NCI-H774 (cell line): ENCODE results near the gene PTGS1.
A peak's percentile ranks its signal among the peaks of the same experiment; 100 is the strongest.
"Not testable (repeated sequence)": the region's sequence is repeated elsewhere in the genome, so short reads cannot be mapped to it uniquely, and the experiment has no call there.

ENCODE experiments used
- DNase-seq: peaks from one replicate; lab custom pipeline; 2025; lab: John Stamatoyannopoulos, UW

Gene PTGS1

DNA sequence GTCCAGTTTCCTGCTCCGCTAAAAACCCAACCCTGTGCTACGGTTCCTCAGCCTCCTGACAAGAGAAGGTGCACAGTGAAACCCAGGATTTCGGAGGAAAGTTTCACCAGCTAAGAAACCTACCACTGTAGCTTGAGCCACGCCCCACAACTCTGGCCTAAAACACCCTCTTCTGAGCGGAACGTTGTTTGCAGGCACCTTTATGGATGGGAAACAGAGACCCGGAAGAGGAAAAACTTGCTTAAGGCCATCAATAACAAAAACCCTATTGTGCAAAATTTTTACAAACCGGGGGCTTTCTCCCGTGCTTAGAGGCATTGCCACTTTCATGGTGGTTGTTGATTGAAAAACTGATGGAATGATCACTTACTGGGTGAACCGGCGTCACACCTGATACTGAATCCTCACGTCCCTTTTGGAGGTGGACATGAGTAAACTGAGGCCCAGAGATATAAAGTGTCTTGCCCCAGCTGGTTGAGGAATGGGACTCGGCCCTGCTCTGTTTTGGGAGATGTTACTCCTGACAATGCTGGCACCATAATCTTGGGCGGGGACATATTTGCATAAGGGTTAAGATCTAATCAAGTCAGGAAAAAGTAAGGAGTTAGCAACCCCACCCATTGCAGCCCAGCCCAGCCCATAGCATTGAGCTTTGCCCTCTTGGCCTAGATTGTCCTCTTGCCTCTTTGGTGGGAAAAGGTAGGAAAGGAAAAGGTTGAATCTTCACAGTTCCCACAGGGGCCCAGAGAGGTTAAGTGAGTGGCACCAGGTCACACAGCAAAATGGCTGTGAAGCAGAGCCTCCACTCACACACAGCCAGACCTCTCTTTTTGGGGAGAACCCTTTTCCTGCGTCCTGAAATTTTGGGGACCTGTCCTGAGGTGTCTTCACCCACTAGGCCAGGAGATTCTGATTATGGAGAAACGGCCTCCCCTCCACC lies 23.2 kb upstream of the PTGS1 start:
- no peak for DNase-seq

DNA sequence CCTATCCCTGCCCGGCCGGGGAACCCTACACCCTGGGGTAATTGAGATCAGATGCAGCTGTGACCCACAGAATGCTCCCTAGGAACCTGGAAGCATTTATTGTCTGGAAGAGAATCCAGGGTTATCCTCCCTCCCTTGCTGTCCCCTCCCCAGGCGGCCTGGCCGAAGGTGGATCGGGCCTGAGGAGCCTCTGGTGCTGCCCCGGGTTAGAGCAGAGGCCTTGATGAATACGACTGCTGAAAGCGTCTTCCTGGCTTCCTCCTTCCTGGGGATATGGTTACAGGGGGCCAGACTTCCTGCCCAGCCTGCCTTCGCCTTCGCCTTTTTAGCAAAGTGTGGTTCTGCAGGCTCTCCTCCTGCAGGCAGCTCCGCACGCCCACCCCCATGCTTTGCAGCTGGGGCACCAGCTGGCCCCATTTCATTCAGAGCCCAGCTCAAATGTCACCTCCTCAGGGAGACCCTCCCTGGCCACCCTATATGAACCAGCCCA lies 22.5 kb upstream of the PTGS1 start:
- DNase-seq = no peak

DNA sequence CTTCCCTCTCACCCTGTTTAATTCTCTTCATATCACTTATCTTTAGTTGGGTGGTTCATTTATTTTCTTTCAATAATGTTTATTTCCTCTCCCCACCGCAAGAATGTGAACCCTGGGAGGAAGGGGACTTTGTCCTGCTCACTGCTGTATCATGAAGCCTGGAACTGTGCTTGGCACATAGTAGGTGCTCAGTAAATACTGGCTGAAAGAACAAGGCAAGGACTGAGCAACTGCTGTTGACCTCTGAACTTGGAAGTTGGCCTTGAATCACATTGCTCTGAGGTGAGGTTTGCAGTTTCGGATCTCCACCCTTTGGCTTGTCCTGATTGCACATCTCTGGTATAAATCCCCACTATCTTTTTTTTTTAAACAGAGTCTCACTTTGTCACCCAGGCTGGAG lies 22.0 kb upstream of the PTGS1 start:
- no peak for DNase-seq

DNA sequence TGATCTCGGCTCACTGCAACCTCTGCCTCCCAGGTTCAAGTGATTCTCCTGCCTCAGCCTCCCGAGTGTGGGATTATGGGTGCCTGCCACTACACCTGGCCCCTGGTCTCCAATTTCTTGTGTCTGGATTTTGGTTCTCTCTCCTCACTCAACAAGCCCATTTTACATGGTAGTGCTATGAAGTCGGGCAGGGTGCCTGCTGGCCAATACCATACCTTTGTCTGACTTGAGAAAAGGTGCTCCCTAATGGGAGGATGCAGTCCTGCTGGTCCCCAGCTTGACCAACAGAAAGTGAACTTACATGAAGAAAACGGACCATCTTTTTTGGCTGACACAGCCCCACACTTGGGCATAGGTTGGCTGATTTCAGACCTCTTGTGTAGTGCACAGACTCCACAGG lies 21.6 kb upstream of the PTGS1 start:
- DNase-seq = no peak

DNA sequence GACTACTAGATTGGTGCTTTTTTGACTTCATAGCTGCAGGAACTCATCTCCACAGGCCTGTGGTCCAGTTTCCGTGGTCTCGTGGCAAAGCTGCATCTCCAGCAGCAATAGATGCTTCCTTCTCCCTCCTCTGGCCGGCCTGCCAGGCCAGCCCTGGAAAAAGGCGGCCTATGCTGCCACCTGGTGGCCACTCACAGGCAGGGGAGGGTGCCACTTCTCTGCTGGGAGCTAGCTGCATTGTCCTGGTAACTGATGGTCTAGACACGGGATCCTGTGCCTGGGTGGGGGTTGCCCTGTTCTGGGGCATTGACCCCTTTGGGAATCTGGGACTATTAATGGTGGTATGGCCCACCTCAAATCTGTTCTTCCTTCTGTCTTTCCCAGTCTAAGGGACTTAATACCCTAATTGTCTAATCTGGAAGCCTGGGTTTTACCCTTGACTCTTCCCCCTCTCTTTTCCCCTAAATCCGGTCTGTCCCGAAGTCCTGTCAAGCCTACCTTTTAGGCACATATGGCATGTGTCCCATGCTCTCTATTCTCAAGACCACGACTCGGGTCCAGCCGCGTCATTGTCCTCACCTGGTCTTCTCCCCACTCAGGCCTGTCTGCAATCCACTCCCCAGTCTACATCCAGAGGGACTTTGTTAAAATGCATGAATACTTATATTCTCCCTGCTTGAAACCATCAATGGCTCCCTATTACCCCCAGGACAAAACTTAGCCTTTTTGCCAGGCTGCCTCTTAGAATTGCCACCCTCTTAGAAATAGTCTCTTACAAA lies 20.1 kb upstream of the PTGS1 start:
- peak; percentile 78 for DNase-seq

DNA sequence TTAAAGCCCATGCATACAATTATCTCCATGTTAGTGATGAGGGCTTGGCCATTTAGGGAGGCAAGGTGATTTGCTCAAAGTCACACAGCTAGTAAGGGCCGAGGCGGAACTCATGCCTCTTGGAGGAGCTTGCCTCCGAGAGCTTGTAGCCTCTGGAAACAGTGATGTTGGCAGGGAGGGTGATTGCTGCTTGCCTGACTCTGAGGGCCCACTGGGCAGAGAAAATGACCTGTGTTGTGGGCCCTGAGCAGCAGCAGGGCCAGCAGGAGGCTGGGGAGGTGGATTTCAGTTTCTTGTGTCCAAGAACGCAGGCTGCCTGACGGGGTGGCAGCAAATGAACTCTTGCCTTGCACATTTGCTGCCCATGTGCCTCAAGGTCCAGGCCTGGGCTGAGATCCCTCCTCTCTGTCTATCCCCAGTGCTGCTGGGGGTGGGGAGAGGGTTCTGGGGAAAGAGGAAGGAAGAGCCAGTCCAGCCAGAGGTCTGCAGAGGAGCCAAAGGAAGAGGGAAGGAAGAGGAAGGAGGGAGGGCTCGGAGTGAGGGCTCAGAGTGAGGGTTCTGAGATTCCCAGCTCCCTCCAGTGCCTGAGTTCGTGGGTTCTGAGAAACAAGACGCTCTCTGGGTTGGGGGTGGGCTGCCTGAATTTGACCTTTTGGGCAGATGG lies 16.2 kb upstream of the PTGS1 start:
- DNase-seq = no peak

DNA sequence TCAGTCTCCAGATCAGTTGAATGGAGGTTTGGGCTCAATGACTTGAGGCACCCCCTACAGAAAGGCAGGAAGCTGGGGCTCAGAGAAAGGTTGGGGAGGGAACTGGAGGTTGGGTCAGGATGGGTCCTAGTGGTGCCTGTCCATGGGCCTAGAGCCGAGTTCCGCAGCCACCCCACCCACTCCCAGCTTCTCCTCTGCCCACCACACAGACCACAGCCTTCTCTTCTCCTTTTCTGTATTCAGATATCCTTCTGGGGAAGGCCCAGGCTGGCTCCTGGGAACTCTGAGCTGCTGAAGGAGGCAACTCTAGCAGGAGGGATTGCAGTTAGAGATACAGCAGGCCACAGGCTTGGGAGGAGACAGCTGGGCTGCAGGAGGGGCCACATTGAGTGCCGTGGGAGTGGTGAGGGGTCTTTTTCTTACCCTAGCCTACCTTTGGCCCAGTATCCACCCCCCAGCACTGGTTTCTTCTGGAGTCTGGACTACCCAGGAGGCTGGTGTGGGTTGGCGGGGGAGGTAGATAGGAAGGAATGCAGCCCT lies 15.4 kb upstream of the PTGS1 start:
- no peak for DNase-seq

DNA sequence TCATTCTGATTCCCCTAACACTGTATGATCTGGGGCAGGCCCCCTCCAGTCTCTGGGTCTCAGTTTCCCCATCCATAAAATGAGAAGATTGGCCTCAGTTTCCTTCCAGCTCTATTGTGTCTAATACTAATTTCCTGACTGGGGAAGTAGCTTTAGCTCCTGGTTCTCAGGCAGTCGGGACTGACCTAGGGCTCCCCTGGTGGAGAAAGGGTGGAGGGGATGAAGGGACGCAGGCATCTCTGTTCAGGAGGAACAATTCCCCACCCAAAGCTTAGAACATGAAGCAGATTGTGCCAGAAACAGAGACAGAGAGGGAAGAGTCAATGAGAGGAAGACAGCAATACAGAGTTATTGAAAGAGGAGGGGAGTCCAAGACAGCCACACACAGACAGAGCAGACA lies 14.2 kb upstream of the PTGS1 start:
- DNase-seq = no peak

DNA sequence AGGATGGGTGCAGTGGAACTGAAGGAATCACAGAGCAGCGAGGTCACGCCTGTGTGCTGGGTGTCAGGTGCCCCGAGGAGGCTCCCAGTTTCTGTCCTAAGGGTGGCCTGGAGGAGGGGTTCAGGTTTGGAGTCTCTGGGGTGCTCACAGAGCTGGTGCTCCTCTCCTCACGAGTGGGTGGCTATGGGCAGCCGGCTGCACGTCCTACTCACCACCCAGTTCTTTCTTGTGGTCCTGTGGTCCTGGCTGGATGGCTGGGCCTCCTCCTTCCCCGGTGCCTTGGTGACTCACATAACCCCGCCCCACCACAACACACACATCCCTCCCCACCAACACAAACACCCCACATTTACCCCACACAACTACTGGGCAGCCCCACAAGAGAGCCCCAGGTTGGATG lies 9.9 kb upstream of the PTGS1 start:
- DNase-seq = no peak

DNA sequence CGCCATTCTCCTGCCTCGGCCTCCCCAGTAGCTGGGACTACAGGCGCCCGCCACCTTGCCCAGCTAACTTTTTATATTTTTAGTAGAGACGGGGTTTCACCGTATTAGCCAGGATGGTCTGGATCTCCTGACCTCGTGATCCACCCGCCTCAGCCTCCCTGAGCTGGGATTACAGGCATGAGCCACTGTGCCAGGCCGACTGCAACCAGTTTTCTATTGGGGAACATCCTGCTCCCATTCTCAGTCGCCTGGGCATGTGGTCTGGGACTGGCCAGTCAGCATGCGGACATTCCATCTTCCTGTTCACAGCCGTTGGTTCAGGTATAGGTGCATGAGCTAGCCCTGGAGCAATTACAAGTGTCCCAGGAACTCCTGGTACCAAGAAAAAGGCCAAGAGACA lies 7.7 kb upstream of the PTGS1 start:
- not testable (repeated sequence) for DNase-seq

DNA sequence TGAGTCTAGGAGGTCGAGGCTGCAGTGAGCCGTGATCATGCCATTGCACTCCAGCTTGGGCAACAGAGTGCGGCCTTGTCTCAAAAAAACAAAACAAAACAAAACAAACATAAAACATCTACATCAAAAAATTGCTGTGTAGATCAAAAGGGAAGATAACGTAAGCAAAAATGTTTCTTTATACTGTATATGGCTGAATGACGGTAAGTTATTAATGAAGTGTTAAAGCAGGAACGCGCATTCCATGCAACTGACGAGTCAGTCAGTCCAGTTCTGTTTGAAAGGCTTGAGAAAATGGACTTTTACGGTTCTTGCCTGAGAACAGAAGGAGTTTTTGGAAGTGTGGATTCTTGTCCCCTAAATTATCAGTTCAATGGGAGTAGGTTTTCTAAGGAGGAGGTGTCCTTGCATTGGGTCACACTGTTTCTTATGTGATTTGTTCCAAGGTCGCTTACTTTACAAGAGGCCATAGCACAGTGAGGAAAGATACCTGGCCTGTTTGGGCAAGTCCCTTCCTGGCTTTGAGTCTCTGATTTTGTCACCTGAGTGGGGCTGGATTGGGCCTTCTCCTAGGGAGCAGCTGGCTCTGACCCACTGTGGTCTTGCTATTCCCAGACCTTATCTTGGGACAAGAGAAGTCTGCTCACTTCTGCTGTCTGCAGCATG lies 6.6 kb upstream of the PTGS1 start:
- no peak for DNase-seq

DNA sequence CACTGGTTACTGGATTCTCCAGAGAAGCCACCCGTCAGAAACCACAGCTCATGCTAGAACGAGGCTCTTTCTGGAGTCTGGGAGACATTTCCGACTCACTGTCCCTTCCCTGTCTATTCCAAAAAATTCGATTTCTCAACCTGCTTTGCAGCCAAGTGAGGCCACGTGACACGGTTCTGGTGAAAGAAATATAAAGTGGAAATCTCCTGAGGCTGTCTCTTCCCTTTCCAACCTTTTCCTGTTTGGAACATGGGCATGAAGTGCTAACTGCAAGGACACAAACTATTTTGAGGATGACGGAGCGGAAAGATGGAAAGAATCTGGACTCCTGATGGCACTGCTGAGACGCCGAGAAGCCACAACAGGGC lies 6.1 kb upstream of the PTGS1 start:
- DNase-seq = no peak

DNA sequence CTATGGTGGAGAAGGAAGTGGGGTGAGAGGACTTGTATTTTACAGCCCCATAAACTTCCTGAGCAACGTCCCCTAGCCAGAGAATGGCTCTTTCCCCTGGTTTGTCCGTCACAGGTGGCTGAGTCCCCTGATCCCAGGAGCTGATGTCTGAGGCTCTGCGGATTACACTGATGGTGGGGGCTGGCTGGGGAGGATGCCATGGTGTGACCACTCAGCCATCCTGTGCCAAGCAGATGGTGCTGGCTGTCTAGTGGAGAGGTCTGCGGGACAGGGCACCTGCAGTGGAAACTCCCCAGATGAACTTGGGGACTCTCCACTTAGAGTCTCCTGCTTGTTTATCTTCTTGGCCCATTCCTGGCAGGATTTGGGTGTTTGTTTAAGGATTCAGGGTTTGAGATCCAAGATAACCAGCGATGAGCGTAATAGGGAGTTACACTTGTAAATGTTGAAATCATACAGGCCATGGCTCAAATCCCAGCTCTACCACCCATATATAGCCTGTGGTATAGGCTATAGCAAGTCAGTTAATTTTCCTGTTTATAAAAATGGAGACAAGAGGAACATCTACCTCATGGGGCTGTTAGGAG lies 4.7 kb upstream of the PTGS1 start:
- DNase-seq = no peak

DNA sequence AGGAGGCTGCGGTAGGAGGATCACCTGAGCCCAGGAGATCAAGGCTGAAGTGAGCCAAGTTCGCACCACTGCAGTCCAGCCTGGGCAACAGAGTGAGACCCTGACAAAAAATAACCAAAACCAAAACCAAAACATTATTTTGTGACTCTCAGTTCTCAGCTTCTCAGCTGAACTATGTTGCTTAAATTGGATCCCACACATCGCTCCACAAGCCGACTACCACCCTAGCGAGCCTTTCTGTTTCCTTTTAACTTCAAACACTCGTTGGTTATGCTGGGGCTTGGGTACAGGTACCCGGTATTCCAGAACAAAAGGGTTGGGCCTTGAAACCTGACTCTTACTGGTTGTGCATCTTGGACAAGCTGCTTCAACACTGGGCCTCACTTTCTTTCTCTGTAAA lies 3.8 kb upstream of the PTGS1 start:
- DNase-seq = no peak

DNA sequence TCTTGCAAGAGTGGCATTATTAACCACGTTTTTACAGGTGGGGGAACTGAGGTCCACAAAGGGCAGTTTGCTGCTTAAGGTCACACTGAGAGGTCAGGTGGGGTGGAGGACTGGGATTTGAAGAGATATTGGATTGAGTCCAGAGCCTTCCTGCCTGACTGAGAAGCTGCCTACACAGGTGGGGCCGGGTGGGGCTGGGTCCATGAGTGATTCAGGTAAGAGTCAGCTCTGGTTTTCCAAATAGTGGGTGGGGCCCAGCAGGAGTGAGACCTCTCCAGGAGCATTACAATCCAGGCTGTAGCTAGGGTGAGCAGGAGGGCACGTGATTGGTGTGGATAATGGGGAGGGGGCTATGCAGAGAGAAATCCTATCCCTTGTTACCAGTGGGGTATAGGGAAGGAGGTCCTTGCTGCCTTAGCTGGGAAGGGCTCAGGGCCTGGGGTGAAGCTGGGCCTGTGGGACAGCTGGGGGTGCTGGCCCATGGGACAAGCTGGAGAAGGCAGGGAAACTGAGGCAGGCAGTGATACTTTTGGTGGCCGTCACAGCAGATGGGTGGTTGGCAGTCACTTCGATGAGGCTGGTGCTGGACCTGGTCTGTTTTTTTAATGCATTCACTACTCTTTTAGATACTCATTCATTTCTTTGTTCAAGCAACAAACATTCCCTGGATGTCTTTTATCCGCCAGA lies 2.9 kb upstream of the PTGS1 start:
- no peak for DNase-seq

DNA sequence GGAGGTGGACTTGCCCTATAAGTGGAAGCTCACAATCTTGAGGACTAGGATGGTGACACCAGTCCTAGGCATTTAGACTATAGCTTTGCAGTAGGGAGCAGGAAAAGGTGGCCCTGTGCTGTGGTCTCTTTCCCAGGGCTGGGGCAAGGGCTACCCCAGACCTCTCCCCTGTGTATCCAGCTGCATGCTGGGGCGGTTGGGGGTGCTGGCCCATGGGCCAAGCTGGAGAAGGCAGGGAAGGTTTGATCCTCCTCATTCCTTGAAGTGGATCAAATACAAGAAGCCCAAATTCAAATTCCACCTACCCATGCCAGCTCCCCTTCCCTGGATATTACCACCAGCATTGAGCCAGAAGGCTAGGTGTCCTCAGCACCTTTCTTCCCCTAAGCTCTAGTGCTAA lies 2.2 kb upstream of the PTGS1 start:
- DNase-seq = no peak

DNA sequence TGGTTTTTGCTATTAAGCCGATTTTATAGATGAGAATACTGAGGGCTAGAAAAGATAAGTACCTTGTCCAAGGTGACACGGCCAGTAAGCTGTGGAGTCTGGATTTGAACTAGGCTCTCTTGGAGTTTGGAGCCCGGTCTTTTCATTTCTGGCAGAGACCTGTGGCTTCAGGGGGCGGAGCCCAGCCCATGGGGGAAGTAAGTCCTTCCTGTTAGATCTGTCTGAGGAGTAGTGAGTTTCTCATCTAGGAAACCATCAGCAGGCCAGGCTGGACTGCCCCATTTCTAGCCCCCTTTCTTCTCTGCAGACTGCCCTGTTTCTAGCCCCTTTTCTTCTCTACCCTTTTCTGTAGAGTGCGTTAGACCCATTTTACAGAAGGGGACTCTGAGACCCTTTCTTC lies 521 bp upstream of the PTGS1 start:
- no peak for DNase-seq

DNA sequence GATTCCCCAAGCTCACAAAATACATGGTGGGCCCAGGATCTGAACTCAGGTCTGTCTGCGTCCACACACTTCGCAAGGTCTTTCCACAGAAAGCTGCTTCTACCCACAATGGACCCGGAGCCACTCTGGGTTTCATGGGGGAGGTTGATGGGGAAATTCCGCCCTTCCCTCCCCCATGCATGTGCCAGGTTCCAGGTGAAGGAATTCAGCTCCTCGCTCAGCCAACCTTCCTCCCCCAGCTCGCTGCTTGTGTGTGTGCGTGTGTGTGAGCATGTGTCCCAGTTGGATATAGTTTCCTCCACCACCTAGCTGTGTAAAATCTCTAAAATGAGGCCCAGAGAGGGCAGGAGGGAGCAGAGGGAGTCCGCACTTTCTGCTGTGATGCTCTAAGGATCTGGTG lies 1.0 kb downstream of the PTGS1 start:
- no peak for DNase-seq

DNA sequence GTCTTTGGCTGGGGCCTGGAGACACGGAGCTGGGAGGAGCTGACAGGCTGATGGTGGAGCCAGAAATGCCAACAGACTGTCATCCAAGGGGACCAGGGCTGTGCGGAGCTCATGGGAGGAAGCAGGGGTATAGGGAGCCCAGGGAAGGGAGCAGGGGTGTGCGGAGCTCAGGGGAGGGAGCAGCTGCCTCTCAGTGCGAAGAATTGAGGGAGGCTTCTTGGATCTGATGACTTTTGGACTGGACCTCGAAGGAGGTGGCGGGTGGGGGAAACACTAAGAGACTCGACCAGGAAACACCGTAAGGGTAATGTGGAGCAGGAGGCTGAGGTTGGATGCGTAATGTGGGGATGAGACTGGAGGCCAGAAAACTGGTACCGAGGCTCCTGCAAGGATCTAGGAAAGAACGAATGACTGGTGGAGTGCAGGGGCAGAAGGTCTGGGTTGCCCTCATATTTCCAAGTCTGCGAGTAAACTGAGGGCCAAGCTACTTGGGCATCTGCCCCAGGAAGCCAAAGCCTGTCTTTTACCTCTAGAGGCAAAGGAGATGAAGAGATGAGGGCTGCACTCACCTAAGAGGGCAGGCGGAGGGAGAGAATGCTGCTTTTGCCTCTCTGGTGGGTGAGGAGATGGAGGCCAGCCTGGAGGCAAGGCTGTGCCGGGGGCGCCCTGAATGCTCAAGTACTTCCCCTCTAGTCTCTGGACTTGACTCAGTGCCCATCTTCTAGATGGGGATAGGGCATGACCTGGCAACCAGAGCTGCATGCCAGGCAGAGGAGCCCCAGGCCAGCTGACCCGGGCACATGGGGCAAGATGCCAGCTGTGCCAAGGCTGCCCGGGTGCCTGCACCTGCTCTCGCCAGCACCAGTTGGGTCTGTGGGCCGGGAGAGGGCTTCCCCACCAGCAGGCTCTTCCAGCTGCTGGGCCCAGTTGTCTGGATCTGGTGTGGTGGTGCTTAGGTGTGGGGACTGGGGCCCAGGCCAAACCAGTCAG lies 2.3 kb downstream of the PTGS1 start:
- DNase-seq = no peak
